ENCODE results near the gene UNC45A.
"Not testable (repeated sequence)": the region's sequence is repeated elsewhere in the genome, so short reads cannot be mapped to it uniquely, and the experiment has no call there.

The UNC45A gene

GRCh38 chr15:90918034-90918788 lies 16.9 kb upstream of the UNC45A start:
- no peak for DNase-seq

GRCh38 chr15:90918835-90919234 lies 16.2 kb upstream of the UNC45A start:
- DNase-seq = no peak

GRCh38 chr15:90921887-90922286 lies 13.2 kb upstream of the UNC45A start:
- no peak for DNase-seq

GRCh38 chr15:90922712-90923322 lies 12.3 kb upstream of the UNC45A start:
- DNase-seq = not testable (repeated sequence)

- no peak for DNase-seq
Observed at GRCh38 chr15:90924375-90924774, 10.7 kb upstream of the UNC45A start.

GRCh38 chr15:90926766-90927165 lies 8.3 kb upstream of the UNC45A start:
- DNase-seq = not testable (repeated sequence)

GRCh38 chr15:90928106-90928505 lies 7.0 kb upstream of the UNC45A start:
- DNase-seq = not testable (repeated sequence)

- DNase-seq = no peak
Observed at GRCh38 chr15:90929246-90930019, 5.7 kb upstream of the UNC45A start.

GRCh38 chr15:90930861-90931574 lies 4.1 kb upstream of the UNC45A start:
- DNase-seq = no peak

- no peak for DNase-seq
Observed at GRCh38 chr15:90931575-90931827, 3.6 kb upstream of the UNC45A start.

GRCh38 chr15:90931828-90932659 lies 3.0 kb upstream of the UNC45A start, which contains the start of gene HDDC3:
Gene HDDC3 (minus strand): TSS chr15:90932549. CDS start chr15:90932540, 9 bp downstream.
- DNase-seq = peak; percentile 88

GRCh38 chr15:90932660-90932991 lies 2.5 kb upstream of the UNC45A start:
- no peak for DNase-seq

- no peak for DNase-seq
Observed at GRCh38 chr15:90933301-90933700, 1.8 kb upstream of the UNC45A start.

- peak; percentile 87 for DNase-seq
Observed at GRCh38 chr15:90934256-90934948, 683 bp upstream of the UNC45A start.

GRCh38 chr15:90936823-90937222 lies 1.7 kb downstream of the UNC45A start:
- DNase-seq = no peak

- no peak for DNase-seq
Observed at GRCh38 chr15:90938261-90938660, 3.2 kb downstream of the UNC45A start.

GRCh38 chr15:90939756-90940155 lies 4.7 kb downstream of the UNC45A start:
- DNase-seq = no peak

GRCh38 chr15:90941038-90941437 lies 6.0 kb downstream of the UNC45A start:
- DNase-seq = no peak

GRCh38 chr15:90942354-90943120 lies 7.5 kb downstream of the UNC45A start:
- no peak for DNase-seq

- DNase-seq = no peak
Observed at GRCh38 chr15:90945091-90945490, 10.0 kb downstream of the UNC45A start.

- no peak for DNase-seq
Observed at GRCh38 chr15:90946538-90946937, 11.5 kb downstream of the UNC45A start.
